ENCODE data around the gene TICRR. TPM values are rescaled to one million over a fixed set of nuclear protein-coding genes. Genes with fewer than 3 reads are reported as not detected.
A peak's percentile ranks its signal among the peaks of the same experiment; 100 is the strongest.

The TICRR gene
- total RNA-seq, 1 donor from 2014 or later: 1.7 TPM

GRCh38 chr15:89652666-89653065, 77.4 kb downstream of the TICRR start:
- Histone ChIP-seq H3K27me3 (ENCODE audit: control insufficient read depth, insufficient read depth, low read length) (no peaks in the 10 kb centered on the region), H3K4me3 (ENCODE audit: low read depth, low read length) (no peak overlapping the region), H3K36me3 (ENCODE audit: control insufficient read depth, insufficient read depth, low read length) (no peaks in the 10 kb centered on the region)
- DNase-seq (ENCODE audit: low read depth): no peak
- TF ChIP-seq CTCF (IDR thresholded peaks at IDR 0.05; ENCODE audit: insufficient read depth, low read length, poor library complexity, severe bottlenecking): no peak

GRCh38 chr15:89653578-89653977, 78.3 kb downstream of the TICRR start:
- Histone ChIP-seq H3K4me3 (ENCODE audit: low read depth, low read length) (no peak overlapping the region), H3K27me3 (ENCODE audit: control insufficient read depth, insufficient read depth, low read length) (no peaks in the 10 kb centered on the region), H3K36me3 (ENCODE audit: control insufficient read depth, insufficient read depth, low read length) (no peaks in the 10 kb centered on the region)
- no peak for DNase-seq (ENCODE audit: low read depth)
- no peak for TF ChIP-seq CTCF (IDR thresholded peaks at IDR 0.05; ENCODE audit: insufficient read depth, low read length, poor library complexity, severe bottlenecking)

- no peaks in the 10 kb centered on the region for H3K27me3 ChIP-seq (ENCODE audit: control insufficient read depth, insufficient read depth, low read length)
- DNase-seq (ENCODE audit: low read depth): no peak
- H3K36me3 ChIP-seq (ENCODE audit: control insufficient read depth, insufficient read depth, low read length): no peaks in the 10 kb centered on the region
- TF ChIP-seq CTCF (IDR thresholded peaks at IDR 0.05; ENCODE audit: insufficient read depth, low read length, poor library complexity, severe bottlenecking): no peak
- H3K4me3 ChIP-seq (ENCODE audit: low read depth, low read length): peak overlapping the region; percentile 74
Measured at GRCh38 chr15:89654301-89654761, 79.1 kb downstream of the TICRR start.

GRCh38 chr15:89654847-89655805, 79.9 kb downstream of the TICRR start, which contains the start of gene KIF7:
Gene KIF7 (minus strand): TSS chr15:89655467. CDS start chr15:89652930, 2,537 bp downstream.
- Histone ChIP-seq H3K27me3 (ENCODE audit: control insufficient read depth, insufficient read depth, low read length) (no peaks in the 10 kb centered on the region), H3K4me3 (ENCODE audit: low read depth, low read length) (peak within 1 kb of the TSS; percentile 74), H3K36me3 (ENCODE audit: control insufficient read depth, insufficient read depth, low read length) (no peaks in the 10 kb centered on the region)
- DNase-seq (ENCODE audit: low read depth): no peak
- TF ChIP-seq CTCF (IDR thresholded peaks at IDR 0.05; ENCODE audit: insufficient read depth, low read length, poor library complexity, severe bottlenecking): no peak

- DNase-seq (ENCODE audit: low read depth): no peak
- Histone ChIP-seq H3K4me3 (ENCODE audit: low read depth, low read length) (no peak overlapping the region), H3K36me3 (ENCODE audit: control insufficient read depth, insufficient read depth, low read length) (no peaks in the 10 kb centered on the region), H3K27me3 (ENCODE audit: control insufficient read depth, insufficient read depth, low read length) (no peaks in the 10 kb centered on the region)
- TF ChIP-seq CTCF (IDR thresholded peaks at IDR 0.05; ENCODE audit: insufficient read depth, low read length, poor library complexity, severe bottlenecking): no peak
Measured at GRCh38 chr15:89656116-89656815, 81.0 kb downstream of the TICRR start.
